ENCODE measurements around the gene FARS2. TPM values are rescaled to one million over a fixed set of nuclear protein-coding genes. Genes with fewer than 3 reads are reported as not detected.

The FARS2 gene
- total and polyA plus RNA-seq, 5 donors, result 13.9 to 19.6 (median 16.7) TPM

- no peak for ATAC-seq
- intact Hi-C loops (cut with DNase I), result loop anchor here (5.0 to 10.0 kb wide), 2 partner anchors 258 to 261 kb away; no protein-coding TSS in a partner anchor
- Histone ChIP-seq H3K27me3 (ENCODE audit: control insufficient read depth, insufficient read depth) (no peaks in the 10 kb centered on the region), H3K4me1 (ENCODE audit: control insufficient read depth, insufficient read depth, low read length) (no peaks in the 10 kb centered on the region), H3K27ac (ENCODE audit: low read length) (no peak overlapping the region), H3K4me3 (ENCODE audit: low read length) (no peak overlapping the region), H3K9me3 (ENCODE audit: control insufficient read depth, low read length) (no peaks in the 10 kb centered on the region)
- 68% methylated on average over 3 of the region's 3 CpGs for WGBS
- no peak for DNase-seq
Measured at GRCh38 chr6:5403076-5403475, 141.8 kb downstream of the FARS2 start.

GRCh38 chr6:5403609-5404008 lies 142.3 kb downstream of the FARS2 start:
- H3K4me3 ChIP-seq (ENCODE audit: low read length), result no peak overlapping the region
- intact Hi-C loops (cut with DNase I), result loop anchor here (5.0 to 10.0 kb wide), 2 partner anchors 259 to 261 kb away; no protein-coding TSS in a partner anchor
- H3K4me1 ChIP-seq (ENCODE audit: control insufficient read depth, insufficient read depth, low read length), result no peaks in the 10 kb centered on the region
- H3K9me3 ChIP-seq (ENCODE audit: control insufficient read depth, low read length), result no peaks in the 10 kb centered on the region
- H3K27me3 ChIP-seq (ENCODE audit: control insufficient read depth, insufficient read depth), result no peaks in the 10 kb centered on the region
- no peak for DNase-seq
- no peak for ATAC-seq
- no peak overlapping the region for H3K27ac ChIP-seq (ENCODE audit: low read length)

DNA sequence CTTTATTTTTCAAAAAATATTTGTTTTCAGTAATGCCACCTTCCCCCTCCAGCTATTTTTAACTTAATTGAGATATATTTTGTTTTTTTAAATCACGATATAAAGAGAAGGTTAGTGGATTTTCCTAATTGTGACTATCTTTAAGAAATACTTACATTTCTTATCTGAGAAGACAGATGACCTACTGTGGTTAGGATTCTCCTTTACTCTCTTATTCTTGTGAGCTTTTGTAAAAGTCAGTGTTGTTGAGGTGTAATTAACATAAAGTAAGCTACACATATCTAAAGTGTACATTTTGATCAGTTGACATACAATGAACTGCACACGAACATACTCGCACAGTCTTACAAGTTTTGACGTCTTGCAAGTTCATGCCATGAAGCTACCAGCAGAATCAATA lies 144.7 kb downstream of the FARS2 start:
- no peaks in the 10 kb centered on the region for H3K9me3 ChIP-seq (ENCODE audit: control insufficient read depth, low read length)
- 95% methylated on average over 4 of the region's 4 CpGs for WGBS
- no peak for ATAC-seq
- no peak overlapping the region for H3K27ac ChIP-seq (ENCODE audit: low read length)
- no peaks in the 10 kb centered on the region for H3K4me1 ChIP-seq (ENCODE audit: control insufficient read depth, insufficient read depth, low read length)
- no peak overlapping the region for H3K4me3 ChIP-seq (ENCODE audit: low read length)
- intact Hi-C loops (cut with DNase I), result loop anchor here in 2 of 4 donors (10.0 kb wide), 1 partner anchor 261 kb away; no protein-coding TSS in a partner anchor
- DNase-seq, result no peak
- no peaks in the 10 kb centered on the region for H3K27me3 ChIP-seq (ENCODE audit: control insufficient read depth, insufficient read depth)

DNA sequence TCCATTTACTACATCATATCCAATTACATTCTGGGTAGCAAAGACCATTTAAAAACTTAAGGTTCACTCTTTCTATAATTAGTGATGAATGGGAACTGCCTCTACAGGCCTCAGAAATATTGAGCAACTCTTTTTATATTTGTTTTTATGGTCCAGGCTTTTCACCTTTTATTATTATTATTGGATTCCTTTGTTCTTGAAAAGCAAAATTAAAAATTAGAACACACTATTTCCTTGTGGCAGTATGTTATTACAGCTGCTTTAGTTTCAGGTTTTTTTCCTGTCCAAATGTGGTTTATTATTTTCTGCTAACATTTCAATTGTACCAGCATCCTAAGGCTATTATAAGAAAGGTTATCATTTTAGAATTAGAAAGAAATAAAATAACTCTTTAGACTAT lies 150.1 kb downstream of the FARS2 start:
- no peaks in the 10 kb centered on the region for H3K9me3 ChIP-seq (ENCODE audit: control insufficient read depth, low read length)
- no peak overlapping the region for H3K27ac ChIP-seq (ENCODE audit: low read length)
- DNase-seq (no peak), ATAC-seq (no peak)
- H3K4me1 ChIP-seq (ENCODE audit: control insufficient read depth, insufficient read depth, low read length), result no peaks in the 10 kb centered on the region
- H3K27me3 ChIP-seq (ENCODE audit: control insufficient read depth, insufficient read depth), result no peaks in the 10 kb centered on the region
- no peak overlapping the region for H3K4me3 ChIP-seq (ENCODE audit: low read length)
- intact Hi-C loops (cut with DNase I), result no loop called here

GRCh38 chr6:5412017-5412416 lies 150.7 kb downstream of the FARS2 start:
- WGBS, result 78% methylated on average over 5 of the region's 5 CpGs
- Histone ChIP-seq H3K4me1 (ENCODE audit: control insufficient read depth, insufficient read depth, low read length) (no peaks in the 10 kb centered on the region), H3K27me3 (ENCODE audit: control insufficient read depth, insufficient read depth) (no peaks in the 10 kb centered on the region), H3K27ac (ENCODE audit: low read length) (no peak overlapping the region), H3K9me3 (ENCODE audit: control insufficient read depth, low read length) (no peaks in the 10 kb centered on the region), H3K4me3 (ENCODE audit: low read length) (no peak overlapping the region)
- DNase-seq (no peak), ATAC-seq (no peak)
- intact Hi-C loops (cut with DNase I), result no loop called here

DNA sequence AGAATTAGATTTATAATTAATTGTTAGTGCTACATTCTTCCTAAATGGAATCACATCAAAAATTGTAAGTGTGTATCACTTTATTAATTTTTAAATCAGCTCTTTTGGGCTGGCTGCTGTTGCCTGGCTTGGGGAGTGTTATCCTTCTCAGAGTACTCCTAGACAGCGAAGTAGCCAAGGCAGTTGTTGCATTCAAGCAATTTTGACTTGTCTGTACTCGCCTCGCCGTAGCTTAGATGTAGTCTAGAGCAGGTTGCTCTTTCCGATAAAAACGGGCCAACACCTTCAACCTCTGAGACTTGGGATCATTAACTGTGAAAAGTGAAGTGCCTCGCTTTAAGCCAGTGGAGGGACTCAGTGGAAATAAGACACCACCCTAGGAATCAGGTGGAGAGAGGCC lies 151.3 kb downstream of the FARS2 start:
- H3K27ac ChIP-seq (ENCODE audit: low read length), result no peak overlapping the region
- DNase-seq (no peak), ATAC-seq (no peak)
- H3K27me3 ChIP-seq (ENCODE audit: control insufficient read depth, insufficient read depth), result no peaks in the 10 kb centered on the region
- H3K4me3 ChIP-seq (ENCODE audit: low read length), result no peak overlapping the region
- intact Hi-C loops (cut with DNase I), result no loop called here
- H3K4me1 ChIP-seq (ENCODE audit: control insufficient read depth, insufficient read depth, low read length), result no peaks in the 10 kb centered on the region
- no peaks in the 10 kb centered on the region for H3K9me3 ChIP-seq (ENCODE audit: control insufficient read depth, low read length)
- 97% methylated on average over 7 of the region's 7 CpGs for WGBS

- DNase-seq (no peak), ATAC-seq (no peak)
- no peak overlapping the region for H3K4me3 ChIP-seq (ENCODE audit: low read length)
- H3K9me3 ChIP-seq (ENCODE audit: control insufficient read depth, low read length), result no peaks in the 10 kb centered on the region
- WGBS, result 83% methylated on average over 4 of the region's 4 CpGs
- no peaks in the 10 kb centered on the region for H3K27me3 ChIP-seq (ENCODE audit: control insufficient read depth, insufficient read depth)
- H3K4me1 ChIP-seq (ENCODE audit: control insufficient read depth, insufficient read depth, low read length), result no peaks in the 10 kb centered on the region
- no peak overlapping the region for H3K27ac ChIP-seq (ENCODE audit: low read length)
- intact Hi-C loops (cut with DNase I), result no loop called here
Measured at GRCh38 chr6:5416250-5416649, 154.9 kb downstream of the FARS2 start.

- ATAC-seq, result peak; percentile 32 to 52
- no peaks in the 10 kb centered on the region for H3K27me3 ChIP-seq (ENCODE audit: control insufficient read depth, insufficient read depth)
- no peaks in the 10 kb centered on the region for H3K9me3 ChIP-seq (ENCODE audit: control insufficient read depth, low read length)
- intact Hi-C loops (cut with DNase I), result no loop called here
- 75% methylated on average over 5 of the region's 5 CpGs for WGBS
- H3K27ac ChIP-seq (ENCODE audit: low read length), result no peak overlapping the region
- no peak for DNase-seq
- no peak overlapping the region for H3K4me3 ChIP-seq (ENCODE audit: low read length)
- H3K4me1 ChIP-seq (ENCODE audit: control insufficient read depth, insufficient read depth, low read length), result no peaks in the 10 kb centered on the region
Measured at GRCh38 chr6:5422321-5422915, 161.1 kb downstream of the FARS2 start.

GRCh38 chr6:5423251-5423650 lies 161.9 kb downstream of the FARS2 start:
- intact Hi-C loops (cut with DNase I), result no loop called here
- WGBS, result 92% methylated on average over 4 of the region's 4 CpGs
- no peak for DNase-seq

GRCh38 chr6:5424726-5425125 lies 163.4 kb downstream of the FARS2 start:
- ATAC-seq (no peak), DNase-seq (no peak)
- Histone ChIP-seq H3K27ac (ENCODE audit: low read length) (no peak overlapping the region), H3K4me1 (ENCODE audit: control insufficient read depth, insufficient read depth, low read length) (no peaks in the 10 kb centered on the region), H3K27me3 (ENCODE audit: control insufficient read depth, insufficient read depth) (no peaks in the 10 kb centered on the region), H3K4me3 (ENCODE audit: low read length) (no peak overlapping the region), H3K9me3 (ENCODE audit: control insufficient read depth, low read length) (no peaks in the 10 kb centered on the region)
- WGBS, result 96% methylated on average over 6 of the region's 6 CpGs
- intact Hi-C loops (cut with DNase I), result no loop called here

More at GRCh38 chr6:5423251-5423650, 161.9 kb downstream of the FARS2 start:
- Histone ChIP-seq H3K4me3 (ENCODE audit: low read length) (no peak overlapping the region), H3K4me1 (ENCODE audit: control insufficient read depth, insufficient read depth, low read length) (no peaks in the 10 kb centered on the region), H3K27me3 (ENCODE audit: control insufficient read depth, insufficient read depth) (no peaks in the 10 kb centered on the region), H3K9me3 (ENCODE audit: control insufficient read depth, low read length) (no peaks in the 10 kb centered on the region), H3K27ac (ENCODE audit: low read length) (no peak overlapping the region)
- no peak for ATAC-seq

DNA sequence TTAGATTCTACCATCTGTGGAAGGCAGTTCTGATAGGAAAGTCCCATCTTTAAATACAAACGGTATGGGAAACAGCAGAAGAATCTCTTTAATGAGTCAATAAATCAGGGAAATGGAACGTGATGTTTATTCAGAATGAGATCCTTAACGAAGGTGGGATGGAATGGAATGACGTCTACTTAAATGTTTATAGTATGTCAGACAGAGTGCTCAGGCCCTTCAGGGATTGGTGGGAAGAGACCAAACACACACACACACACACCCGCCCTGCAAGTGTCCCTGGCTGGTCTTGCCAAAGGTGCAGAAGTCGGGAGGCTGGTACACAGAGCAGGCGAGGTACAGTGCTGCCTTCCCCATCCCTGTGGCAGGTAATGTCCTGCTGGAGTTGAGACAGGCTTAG lies 164.0 kb downstream of the FARS2 start:
- intact Hi-C loops (cut with DNase I), result no loop called here
- no peak for ATAC-seq

DNA sequence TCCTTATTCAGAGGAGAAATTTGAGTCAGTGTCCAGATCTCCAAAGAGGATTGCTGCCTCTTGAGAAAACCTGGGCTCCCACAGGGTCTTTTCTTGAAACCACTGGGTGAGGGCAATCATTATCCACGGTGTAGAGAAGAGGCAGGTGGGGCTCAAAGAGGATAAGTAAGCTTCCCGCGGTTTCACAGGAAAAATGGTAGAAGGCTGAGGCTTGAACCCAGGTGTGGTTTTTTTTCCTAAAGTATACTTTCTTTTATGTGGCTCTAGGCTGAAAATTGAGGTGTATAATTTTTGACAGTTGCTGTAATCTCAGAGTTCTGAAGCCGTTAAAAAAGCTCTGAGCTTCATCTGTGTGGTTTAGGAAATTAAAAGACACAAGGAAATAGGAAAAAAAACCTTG lies 164.5 kb downstream of the FARS2 start:
- Histone ChIP-seq H3K4me1 (ENCODE audit: control insufficient read depth, insufficient read depth, low read length) (no peaks in the 10 kb centered on the region), H3K27me3 (ENCODE audit: control insufficient read depth, insufficient read depth) (no peaks in the 10 kb centered on the region), H3K27ac (ENCODE audit: low read length) (no peak overlapping the region), H3K4me3 (ENCODE audit: low read length) (no peak overlapping the region), H3K9me3 (ENCODE audit: control insufficient read depth, low read length) (no peaks in the 10 kb centered on the region)
- intact Hi-C loops (cut with DNase I), result no loop called here
- WGBS, result 69% methylated on average over 4 of the region's 4 CpGs
- ATAC-seq (no peak), DNase-seq (no peak)

More for the DNA sequence above, 164.0 kb downstream of the FARS2 start:
- no peaks in the 10 kb centered on the region for H3K4me1 ChIP-seq (ENCODE audit: control insufficient read depth, insufficient read depth, low read length)
- no peak overlapping the region for H3K27ac ChIP-seq (ENCODE audit: low read length)
- no peak for DNase-seq
- H3K4me3 ChIP-seq (ENCODE audit: low read length), result no peak overlapping the region
- no peaks in the 10 kb centered on the region for H3K9me3 ChIP-seq (ENCODE audit: control insufficient read depth, low read length)
- no peaks in the 10 kb centered on the region for H3K27me3 ChIP-seq (ENCODE audit: control insufficient read depth, insufficient read depth)
- 92% methylated on average over 7 of the region's 7 CpGs for WGBS

All from right cardiac atrium (tissue), 5 donors.